Gastrocnemius medialis (tissue), 4 donors: ENCODE results near the gene SLC4A2. TPM values are rescaled to one million over a fixed set of nuclear protein-coding genes. Genes with fewer than 3 reads are reported as not detected.

Experiments
- ATAC-seq, 2 donors: fragments of 150-250 bp; one replicate each; pipeline ENCODE4 v1.9.1; 2016
- DNase-seq, 2 donors: peaks; one replicate each; pipeline ENCODE4 v3.0.0-alpha.2; 2019
- H3K27ac ChIP-seq, 4 donors: fragments of 200-600 bp; sonication (generic); 1 replicate in 1 of 4; 2 replicates in 3 of 4; pipeline ENCODE4 v1.5.1; 2016 to 2018; ENCODE audit warnings: mild to moderate bottlenecking in 2 of 4, moderate library complexity in 1 of 4
- H3K27me3 ChIP-seq, 3 donors: fragments of 200-600 bp; sonication (generic) in 2 of 3; 1 replicate in 1 of 3; 2 replicates in 2 of 3; pipeline versions ENCODE4 v1.5.1 to v1.6.0; 2016 to 2019; ENCODE audit warnings: mild to moderate bottlenecking in 1 of 3, moderate library complexity in 1 of 3
- H3K36me3 ChIP-seq, 2 donors: fragments of 200-600 bp; sonication (generic) in 1 of 2; one replicate each; pipeline ENCODE4 v1.5.1; 2017 to 2018
- H3K4me1 ChIP-seq, 2 donors: fragments of 200-600 bp; sonication (generic) in 1 of 2; one replicate each; pipeline ENCODE4 v1.5.1; 2016 to 2017; ENCODE audit warnings: mild to moderate bottlenecking in 2 of 2
- H3K4me3 ChIP-seq, 4 donors: fragments of 200-600 bp; sonication (generic) in 3 of 4; 1 replicate in 1 of 4; 2 replicates in 3 of 4; pipeline ENCODE4 v1.5.1; 2016 to 2019; ENCODE audit warnings: mild to moderate bottlenecking in 2 of 4
- H3K9me3 ChIP-seq, 3 donors: fragments of 200-600 bp; sonication (generic) in 2 of 3; 1 replicate in 1 of 3; 2 replicates in 2 of 3; pipeline ENCODE4 v1.5.1; 2016 to 2019
- CTCF ChIP-seq, 5 experiments: fragments of 450-650 bp in 3 of 5; fragments of 200-600 bp in 2 of 5; sonication (generic) in 2 of 5; IDR thresholded peaks in 4 of 5; conservative IDR thresholded peaks in 1 of 5; 1 replicate in 4 of 5; 2 replicates in 1 of 5; pipeline ENCODE4 v1.5.1; 2016 to 2019; ENCODE audit warnings: antibody characterized with exemption in 5 of 5, mild to moderate bottlenecking in 3 of 5, moderate library complexity in 3 of 5
- POLR2A ChIP-seq, 2 donors: fragments of 450-650 bp; IDR thresholded peaks; one replicate each; pipeline ENCODE4 v1.6.1; 2017; ENCODE audit warnings: antibody characterized with exemption in 2 of 2, mild to moderate bottlenecking in 2 of 2, moderate library complexity in 2 of 2
- in situ Hi-C, 4 donors: fragments of 200-750 bp; cut with MboI; loops; one replicate each; pipeline versions ENCODE4 v1.15.0 to v1.8.0; 2017; ENCODE audit warnings: low sequenced_read_pairs in 4 of 4
- intact Hi-C: fragments of 100-400 bp; cut with DNase I; formaldehyde crosslinking; loops from one replicate; pipeline ENCODE4 v1.15.1; 2023; ENCODE audit warnings: low total_unique reads
- total RNA-seq, 4 donors: library from RNA; depleted of rRNA; stranded (reverse); fragments of >200 nt; gene quantifications; one replicate each; pipeline versions ENCODE4 v1.1.0 to v1.2.3, GENCODE V29; 2016

Gene SLC4A2
- total RNA-seq, 4 donors from 2014 or later = 27.5 to 39.6 (median 33.0) TPM

- no peak for DNase-seq
- intact Hi-C loops = loop anchor here (5.0 to 10.0 kb wide), 3 partner anchors 142 to 1379 kb away; partner anchors contain the start of gene ABCF2
- Histone ChIP-seq H3K4me3 (peak overlapping the region; percentile 38 to 75 (median 60)), H3K27ac (peak overlapping the region; percentile 81 to 96 (median 92)), H3K9me3 (no peaks in the 10 kb centered on the region), H3K27me3 (no peaks in the 10 kb centered on the region), H3K4me1 (peaks cover 42 to 54% of the 10 kb centered on the region in 2 donors), H3K36me3 (no peaks in the 10 kb centered on the region)
- TF ChIP-seq CTCF (IDR thresholded peaks at IDR 0.05 in 4 of 5, conservative IDR thresholded peaks at IDR 0.05 in 1 of 5) (no peak), POLR2A (IDR thresholded peaks at IDR 0.05) (no peak)
- ATAC-seq = no peak
- in situ Hi-C loops = no loop called here
Observed at GRCh38 chr7:151085329-151085690, 25.9 kb downstream of the SLC4A2 start.

- Histone ChIP-seq H3K27ac (peak within 1 kb of the TSS; percentile 86 to 96 (median 92)), H3K9me3 (no peaks in the 10 kb centered on the region), H3K36me3 (no peaks in the 10 kb centered on the region), H3K27me3 (no peaks in the 10 kb centered on the region), H3K4me1 (peaks cover 44 to 56% of the 10 kb centered on the region in 2 donors), H3K4me3 (peak within 1 kb of the TSS; percentile 72 to 95 (median 84))
- ATAC-seq (peak; percentile 44 to 55), DNase-seq (peak; percentile 83 to 86)
- intact Hi-C loops = loop anchor here (1.0 to 10.0 kb wide), 5 partner anchors 27 to 1379 kb away; partner anchors contain the start of genes ABCB8, ABCF2 and SLC4A2
- TF ChIP-seq POLR2A (IDR thresholded peaks at IDR 0.05) (peak; percentile 79 to 85), CTCF (IDR thresholded peaks at IDR 0.05 in 4 of 5, conservative IDR thresholded peaks at IDR 0.05 in 1 of 5) (no peak)
- in situ Hi-C loops = no loop called here
Observed at GRCh38 chr7:151085691-151086620, 26.6 kb downstream of the SLC4A2 start, which contains the start of gene AGAP3. AGAP3 (plus strand) TSS chr7:151086475; CDS start chr7:151086742, 267 bp downstream.

GRCh38 chr7:151086802-151087244 lies 27.4 kb downstream of the SLC4A2 start:
- H3K9me3 ChIP-seq = no peaks in the 10 kb centered on the region
- H3K4me1 ChIP-seq = peaks cover 39 to 52% of the 10 kb centered on the region in 2 donors
- in situ Hi-C loops (no loop called here), intact Hi-C loops (loop anchor here (1.0 to 10.0 kb wide), 6 partner anchors 24 to 1378 kb away; partner anchors contain the start of genes ABCB8, ABCF2 and SLC4A2)
- ATAC-seq (peak; percentile 4 to 11), DNase-seq (no peak)
- TF ChIP-seq POLR2A (IDR thresholded peaks at IDR 0.05) = no peak
- no peak for TF ChIP-seq CTCF (IDR thresholded peaks at IDR 0.05 in 4 of 5, conservative IDR thresholded peaks at IDR 0.05 in 1 of 5)
- no peaks in the 10 kb centered on the region for H3K27me3 ChIP-seq
- H3K36me3 ChIP-seq = no peaks in the 10 kb centered on the region
- peak overlapping the region; percentile 85 to 96 (median 86) for H3K27ac ChIP-seq
- peak overlapping the region; percentile 72 to 95 (median 84) for H3K4me3 ChIP-seq

GRCh38 chr7:151087245-151088018 lies 28.0 kb downstream of the SLC4A2 start:
- Histone ChIP-seq H3K4me3 (peak overlapping the region; percentile 72 to 95 (median 84)), H3K27me3 (no peaks in the 10 kb centered on the region), H3K36me3 (no peaks in the 10 kb centered on the region), H3K4me1 (peaks cover 33 to 46% of the 10 kb centered on the region in 2 donors), H3K9me3 (no peaks in the 10 kb centered on the region), H3K27ac (peak overlapping the region; percentile 85 to 96 (median 86))
- TF ChIP-seq POLR2A (IDR thresholded peaks at IDR 0.05) (peak in 1 of 2 donors; percentile 16), CTCF (IDR thresholded peaks at IDR 0.05 in 4 of 5, conservative IDR thresholded peaks at IDR 0.05 in 1 of 5) (peak in 3 of 5 experiments; percentile 40 to 56 (median 42))
- in situ Hi-C loops = no loop called here
- peak; percentile 32 to 45 for ATAC-seq
- intact Hi-C loops = loop anchor here (1.0 to 10.0 kb wide), 4 partner anchors 24 to 1377 kb away; partner anchors contain the start of gene ABCF2
- no peak for DNase-seq
